Measurements from ENCODE around the gene KCNS1.
A peak's percentile ranks its signal among the peaks of the same experiment; 100 is the strongest.

Gene KCNS1

GRCh38 chr20:45114465-45115385, 13.8 kb upstream of the KCNS1 start, which contains the start of gene WFDC5:
Gene WFDC5, minus strand, starts transcription at chr20:45115174. Its CDS starts 91 bp downstream, at chr20:45115083.
- no peak for DNase-seq (ENCODE audit: low read depth)
- TF ChIP-seq, protein P1, sequence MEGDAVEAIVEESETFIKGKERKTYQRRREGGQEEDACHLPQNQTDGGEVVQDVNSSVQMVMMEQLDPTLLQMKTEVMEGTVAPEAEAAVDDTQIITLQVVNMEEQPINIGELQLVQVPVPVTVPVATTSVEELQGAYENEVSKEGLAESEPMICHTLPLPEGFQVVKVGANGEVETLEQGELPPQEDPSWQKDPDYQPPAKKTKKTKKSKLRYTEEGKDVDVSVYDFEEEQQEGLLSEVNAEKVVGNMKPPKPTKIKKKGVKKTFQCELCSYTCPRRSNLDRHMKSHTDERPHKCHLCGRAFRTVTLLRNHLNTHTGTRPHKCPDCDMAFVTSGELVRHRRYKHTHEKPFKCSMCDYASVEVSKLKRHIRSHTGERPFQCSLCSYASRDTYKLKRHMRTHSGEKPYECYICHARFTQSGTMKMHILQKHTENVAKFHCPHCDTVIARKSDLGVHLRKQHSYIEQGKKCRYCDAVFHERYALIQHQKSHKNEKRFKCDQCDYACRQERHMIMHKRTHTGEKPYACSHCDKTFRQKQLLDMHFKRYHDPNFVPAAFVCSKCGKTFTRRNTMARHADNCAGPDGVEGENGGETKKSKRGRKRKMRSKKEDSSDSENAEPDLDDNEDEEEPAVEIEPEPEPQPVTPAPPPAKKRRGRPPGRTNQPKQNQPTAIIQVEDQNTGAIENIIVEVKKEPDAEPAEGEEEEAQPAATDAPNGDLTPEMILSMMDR (IDR thresholded peaks at IDR 0.05; ENCODE audit: low read depth, low read length, missing control alignments): no peak
- no peak within 1 kb of the TSS for H3K4me3 ChIP-seq (ENCODE audit: low read depth, low read length)

GRCh38 chr20:45113865-45114264, 12.9 kb upstream of the KCNS1 start:
- H3K4me3 ChIP-seq (ENCODE audit: low read depth, low read length): no peak overlapping the region
- DNase-seq (ENCODE audit: low read depth): no peak
- TF ChIP-seq, protein P1 (IDR thresholded peaks at IDR 0.05; ENCODE audit: low read depth, low read length, missing control alignments): no peak

GRCh38 chr20:45112754-45113153, 11.8 kb upstream of the KCNS1 start:
- TF ChIP-seq, protein P1 (IDR thresholded peaks at IDR 0.05; ENCODE audit: low read depth, low read length, missing control alignments): no peak
- no peak for DNase-seq (ENCODE audit: low read depth)
- no peak overlapping the region for H3K4me3 ChIP-seq (ENCODE audit: low read depth, low read length)

DNA sequence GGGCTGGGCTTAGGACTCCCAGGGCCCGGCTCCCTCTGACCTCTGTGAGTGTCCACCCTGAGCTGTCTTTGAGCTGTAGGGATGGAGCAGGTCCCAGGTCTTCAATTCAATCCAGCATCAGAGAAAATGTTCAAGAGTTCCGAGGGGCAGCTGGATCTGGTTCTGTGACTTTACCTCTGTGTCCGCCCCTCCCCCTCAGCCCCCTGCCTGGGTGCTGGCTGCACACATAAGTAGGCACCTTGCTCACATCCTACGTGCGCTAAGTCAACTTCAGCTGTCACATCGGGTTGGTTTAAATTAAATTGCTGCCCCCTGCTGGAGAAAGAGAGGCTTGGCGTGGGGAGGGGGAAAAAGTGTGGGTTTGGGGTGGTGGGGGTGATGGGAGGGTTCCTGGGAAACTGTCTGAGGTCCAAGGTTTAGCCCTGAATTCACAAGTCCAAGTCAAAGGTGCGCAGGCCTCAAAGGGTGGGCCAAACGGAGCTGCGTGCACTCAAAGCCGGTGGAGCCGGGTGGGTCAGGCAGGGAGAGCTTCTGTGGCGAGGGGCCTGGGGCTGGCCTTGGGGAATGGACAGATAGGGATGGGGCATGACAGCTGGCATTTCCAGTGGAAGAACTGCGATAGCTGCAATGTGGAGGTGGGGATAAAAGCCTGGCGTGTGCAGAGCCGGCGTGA, 11.0 kb upstream of the KCNS1 start:
- TF ChIP-seq, protein P1 (IDR thresholded peaks at IDR 0.05; ENCODE audit: low read depth, low read length, missing control alignments): peak; percentile 26
- no peak overlapping the region for H3K4me3 ChIP-seq (ENCODE audit: low read depth, low read length)
- DNase-seq (ENCODE audit: low read depth): no peak

- TF ChIP-seq, protein P1 (IDR thresholded peaks at IDR 0.05; ENCODE audit: low read depth, low read length, missing control alignments): no peak
- DNase-seq (ENCODE audit: low read depth): no peak
- no peak overlapping the region for H3K4me3 ChIP-seq (ENCODE audit: low read depth, low read length)
These were observed 10.4 kb upstream of the KCNS1 start for GRCh38 chr20:45111285-45111684.

- TF ChIP-seq, protein P1 (IDR thresholded peaks at IDR 0.05; ENCODE audit: low read depth, low read length, missing control alignments): no peak
- DNase-seq (ENCODE audit: low read depth): no peak
These were observed 9.4 kb upstream of the KCNS1 start for GRCh38 chr20:45110301-45110700.

More at GRCh38 chr20:45110301-45110700, 9.4 kb upstream of the KCNS1 start:
- H3K4me3 ChIP-seq (ENCODE audit: low read depth, low read length): no peak overlapping the region

Data from GM12864 (cell line).